ENCODE data around the gene CATSPERD.

The CATSPERD gene

GRCh38 chr19:5713228-5713627 is 7.2 kb upstream of the CATSPERD start:
- Histone ChIP-seq H3K27me3 (no peaks in the 10 kb centered on the region), H3K36me3 (peaks cover 40% of the 10 kb centered on the region)

GRCh38 chr19:5714816-5715215 is 5.6 kb upstream of the CATSPERD start:
- TF ChIP-seq CTCF (IDR thresholded peaks at IDR 0.05): no peak
- peaks cover 36% of the 10 kb centered on the region for H3K36me3 ChIP-seq
- H3K4me3 ChIP-seq (ENCODE audit: low read depth in 1 of 2, low read length in 1 of 2): no peak overlapping the region
- peaks cover 14 to 16% of the 10 kb centered on the region in 2 experiments for H3K4me1 ChIP-seq (ENCODE audit: control insufficient read depth in 1 of 2, insufficient read depth in 1 of 2, low read depth in 1 of 2, low read length in 1 of 2)
- no peaks in the 10 kb centered on the region for H3K9me3 ChIP-seq
- no peak overlapping the region for H3K27ac ChIP-seq
- H3K27me3 ChIP-seq: no peaks in the 10 kb centered on the region

More at GRCh38 chr19:5713228-5713627, 7.2 kb upstream of the CATSPERD start:
- H3K4me1 ChIP-seq (ENCODE audit: control insufficient read depth in 1 of 2, insufficient read depth in 1 of 2, low read depth in 1 of 2, low read length in 1 of 2): peaks cover 0 to under 1% of the 10 kb centered on the region in 2 experiments
- no peaks in the 10 kb centered on the region for H3K9me3 ChIP-seq
- no peak overlapping the region for H3K27ac ChIP-seq
- no peak for TF ChIP-seq CTCF (IDR thresholded peaks at IDR 0.05)
- H3K4me3 ChIP-seq (ENCODE audit: low read depth in 1 of 2, low read length in 1 of 2): no peak overlapping the region

- Histone ChIP-seq H3K4me1 (ENCODE audit: control insufficient read depth in 1 of 2, insufficient read depth in 1 of 2, low read depth in 1 of 2, low read length in 1 of 2) (peaks cover 27 to 29% of the 10 kb centered on the region in 2 experiments), H3K27ac (no peak overlapping the region), H3K4me3 (ENCODE audit: low read depth in 1 of 2, low read length in 1 of 2) (no peak overlapping the region), H3K27me3 (no peaks in the 10 kb centered on the region), H3K9me3 (no peaks in the 10 kb centered on the region), H3K36me3 (peaks cover 14% of the 10 kb centered on the region)
- no peak for TF ChIP-seq CTCF (IDR thresholded peaks at IDR 0.05)
These were observed 3.1 kb upstream of the CATSPERD start for GRCh38 chr19:5717215-5717935.

GRCh38 chr19:5718037-5718578 is 2.3 kb upstream of the CATSPERD start:
- peaks cover 27 to 29% of the 10 kb centered on the region in 2 experiments for H3K4me1 ChIP-seq (ENCODE audit: control insufficient read depth in 1 of 2, insufficient read depth in 1 of 2, low read depth in 1 of 2, low read length in 1 of 2)
- no peak overlapping the region for H3K4me3 ChIP-seq (ENCODE audit: low read depth in 1 of 2, low read length in 1 of 2)
- TF ChIP-seq CTCF (IDR thresholded peaks at IDR 0.05): no peak
- H3K9me3 ChIP-seq: no peaks in the 10 kb centered on the region
- peaks cover 7% of the 10 kb centered on the region for H3K36me3 ChIP-seq
- H3K27ac ChIP-seq: no peak overlapping the region
- no peaks in the 10 kb centered on the region for H3K27me3 ChIP-seq

GRCh38 chr19:5718579-5719273 is 1.7 kb upstream of the CATSPERD start:
- Histone ChIP-seq H3K27me3 (no peaks in the 10 kb centered on the region), H3K36me3 (peaks cover 3% of the 10 kb centered on the region), H3K27ac (peak overlapping the region; percentile 91), H3K9me3 (no peaks in the 10 kb centered on the region), H3K4me3 (ENCODE audit: low read depth in 1 of 2, low read length in 1 of 2) (peak overlapping the region; percentile 96 to 98), H3K4me1 (ENCODE audit: control insufficient read depth in 1 of 2, insufficient read depth in 1 of 2, low read depth in 1 of 2, low read length in 1 of 2) (peaks cover 27 to 29% of the 10 kb centered on the region in 2 experiments)
- no peak for TF ChIP-seq CTCF (IDR thresholded peaks at IDR 0.05)

Measured in neutrophil (primary cell).